A673 (cell line): ENCODE measurements around the gene TMEM259. TPM values are rescaled to one million over a fixed set of nuclear protein-coding genes. Genes with fewer than 3 reads are reported as not detected.

Experiments used
- BruUV-seq: library from RNA; stranded (reverse); fragments of 400-500 nt; replicated peaks from 2 replicates; lab custom pipeline; 2021; lab: Mats Ljungman, UMichigan
- CTCF ChIA-PET: fragments of 300-600 bp; sonication (Branson Sonifier 250); formaldehyde crosslinking; loops from one replicate; lab custom pipeline; 2022; ENCODE audit warnings: antibody characterized with exemption; lab: Charles Lee
- POLR2A ChIA-PET: fragments of 300-600 bp; sonication (Branson Sonifier 250); formaldehyde crosslinking; loops from one replicate; lab custom pipeline; 2022; ENCODE audit warnings: antibody characterized with exemption; ENCODE audit not compliant: low non-redundant PET; lab: Charles Lee
- DNase-seq: peaks from one replicate; pipeline ENCODE4 v3.0.0-alpha.2; 2015; ENCODE audit warnings: low spot score
- H3K27ac ChIP-seq: fragments of 200-600 bp; sonication (generic); 2 replicates; pipeline ENCODE4 v1.5.1; 2016; ENCODE audit warnings: mixed run types, low read depth, mild to moderate bottlenecking, mixed read lengths, antibody characterized with exemption, low read length; ENCODE audit not compliant: poor library complexity, severe bottlenecking
- H3K27me3 ChIP-seq: fragments of 200-600 bp; sonication (generic); replicated peaks from 2 replicates; pipeline ENCODE4 v1.6.1; 2017; ENCODE audit warnings: mixed run types, low read depth, mild to moderate bottlenecking, mixed read lengths, antibody characterized with exemption, low read length; ENCODE audit not compliant: insufficient read depth, poor library complexity
- H3K36me3 ChIP-seq: fragments of 200-600 bp; sonication (generic); 2 replicates; pipeline ENCODE4 v1.6.1; 2016; ENCODE audit warnings: mixed run types, mild to moderate bottlenecking, mixed read lengths, antibody characterized with exemption, low read length; ENCODE audit not compliant: insufficient read depth, poor library complexity, severe bottlenecking
- H3K4me1 ChIP-seq: fragments of 200-600 bp; sonication (generic); 2 replicates; pipeline ENCODE4 v1.6.1; 2017; ENCODE audit warnings: mixed run types, mild to moderate bottlenecking, mixed read lengths, antibody characterized with exemption, low read length; ENCODE audit not compliant: insufficient read depth, poor library complexity, severe bottlenecking
- H3K4me3 ChIP-seq: fragments of 200-600 bp; sonication (generic); 2 replicates; pipeline ENCODE4 v1.5.1; 2016; ENCODE audit warnings: low read depth, mixed run types, mild to moderate bottlenecking, mixed read lengths, low read length; ENCODE audit not compliant: poor library complexity, severe bottlenecking
- H3K9me3 ChIP-seq: fragments of 200-600 bp; sonication (generic); 2 replicates; pipeline ENCODE4 v1.6.1; 2016; ENCODE audit warnings: mixed run types, low read depth, mild to moderate bottlenecking, mixed read lengths, antibody characterized with exemption, low read length; ENCODE audit not compliant: poor library complexity, severe bottlenecking
- EZH2 ChIP-seq: fragments of 200-600 bp; sonication (generic); IDR thresholded peaks from 2 replicates; pipeline ENCODE4 v1.6.1; 2017; ENCODE audit warnings: borderline replicate concordance, low read depth, mild to moderate bottlenecking, mixed read lengths, antibody characterized with exemption, low read length; ENCODE audit not compliant: poor library complexity, severe bottlenecking
- intact Hi-C: fragments of 100-400 bp; cut with micrococcal nuclease; formaldehyde crosslinking; loops from one replicate; pipeline ENCODE4 v1.10.0; 2022; ENCODE audit not compliant: unreplicated experiment
- total RNA-seq: library from RNA; stranded (reverse); gene quantifications from 2 replicates; pipeline ENCODE4 v1.2.3, GENCODE V29; 2021
- TF ChIP-seq, protein P1 (sequence below): fragments of 300-800, 200-600 bp; sonication (generic); conservative IDR thresholded peaks from 2 replicates; pipeline ENCODE4 v1.5.1; 2017; ENCODE audit warnings: low read depth, mild to moderate bottlenecking, antibody characterized with exemption, low read length, moderate library complexity, mixed read lengths

TMEM259 gene
- total RNA-seq, 1 experiment from 2014 or later = 151 TPM

DNA sequence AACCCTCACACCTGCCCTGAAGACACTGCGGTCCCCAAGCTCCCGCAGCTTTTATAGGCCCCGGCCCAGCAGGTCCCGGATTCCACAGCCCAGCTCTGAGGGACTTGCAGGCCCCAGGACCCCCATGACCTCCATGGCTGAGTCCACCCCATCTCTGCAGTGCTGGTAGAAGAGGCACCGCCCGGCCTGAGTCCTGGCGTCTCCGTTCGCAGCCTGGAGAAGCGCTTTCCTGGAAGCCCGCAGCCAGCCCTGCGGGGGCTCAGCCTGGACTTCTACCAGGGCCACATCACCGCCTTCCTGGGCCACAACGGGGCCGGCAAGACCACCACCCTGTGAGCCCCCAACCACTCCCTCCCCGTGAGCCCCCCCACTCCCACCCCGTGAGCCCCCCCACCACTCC, 28.2 kb upstream of the TMEM259 start:
- CTCF ChIA-PET = no interaction called here
- H3K4me1 ChIP-seq = no peaks in the 10 kb centered on the region
- H3K36me3 ChIP-seq = no peaks in the 10 kb centered on the region
- no TSS peak for BruUV-seq
- H3K27me3 ChIP-seq = no peaks in the 10 kb centered on the region
- TF ChIP-seq, protein P1, sequence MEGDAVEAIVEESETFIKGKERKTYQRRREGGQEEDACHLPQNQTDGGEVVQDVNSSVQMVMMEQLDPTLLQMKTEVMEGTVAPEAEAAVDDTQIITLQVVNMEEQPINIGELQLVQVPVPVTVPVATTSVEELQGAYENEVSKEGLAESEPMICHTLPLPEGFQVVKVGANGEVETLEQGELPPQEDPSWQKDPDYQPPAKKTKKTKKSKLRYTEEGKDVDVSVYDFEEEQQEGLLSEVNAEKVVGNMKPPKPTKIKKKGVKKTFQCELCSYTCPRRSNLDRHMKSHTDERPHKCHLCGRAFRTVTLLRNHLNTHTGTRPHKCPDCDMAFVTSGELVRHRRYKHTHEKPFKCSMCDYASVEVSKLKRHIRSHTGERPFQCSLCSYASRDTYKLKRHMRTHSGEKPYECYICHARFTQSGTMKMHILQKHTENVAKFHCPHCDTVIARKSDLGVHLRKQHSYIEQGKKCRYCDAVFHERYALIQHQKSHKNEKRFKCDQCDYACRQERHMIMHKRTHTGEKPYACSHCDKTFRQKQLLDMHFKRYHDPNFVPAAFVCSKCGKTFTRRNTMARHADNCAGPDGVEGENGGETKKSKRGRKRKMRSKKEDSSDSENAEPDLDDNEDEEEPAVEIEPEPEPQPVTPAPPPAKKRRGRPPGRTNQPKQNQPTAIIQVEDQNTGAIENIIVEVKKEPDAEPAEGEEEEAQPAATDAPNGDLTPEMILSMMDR = no peak
- TF ChIP-seq EZH2 = no peak
- POLR2A ChIA-PET = no interaction called here
- no peaks in the 10 kb centered on the region for H3K9me3 ChIP-seq
- no peak overlapping the region for H3K4me3 ChIP-seq
- DNase-seq = no peak
- intact Hi-C loops = no loop called here
- no peak overlapping the region for H3K27ac ChIP-seq

DNA sequence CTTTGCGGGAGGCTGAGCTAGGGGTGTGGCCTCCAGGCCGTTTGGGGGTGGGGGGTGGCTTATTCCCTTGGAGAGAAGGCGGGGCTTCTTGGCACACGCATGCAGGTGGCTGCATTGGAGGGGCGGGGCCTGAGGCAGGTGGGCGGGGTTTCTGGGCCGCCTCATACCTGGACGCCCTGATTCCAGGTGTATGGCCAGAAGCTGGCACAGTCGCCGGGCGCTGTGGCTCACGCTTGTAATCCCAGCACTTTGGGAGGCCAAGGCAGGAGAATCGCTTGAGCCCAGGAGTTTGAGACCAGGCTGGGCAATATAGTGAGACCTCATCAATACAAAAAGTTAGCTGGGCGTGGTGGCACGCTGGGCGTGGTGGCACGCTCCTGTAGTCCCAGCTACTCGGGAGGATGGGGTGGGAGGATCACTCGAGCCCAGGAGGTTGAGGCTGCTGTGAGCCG, 26.8 kb upstream of the TMEM259 start:
- no peak overlapping the region for H3K27ac ChIP-seq
- CTCF ChIA-PET = no interaction called here
- H3K27me3 ChIP-seq = no peaks in the 10 kb centered on the region
- no peaks in the 10 kb centered on the region for H3K36me3 ChIP-seq
- intact Hi-C loops = no loop called here
- H3K4me3 ChIP-seq = no peak overlapping the region
- TF ChIP-seq EZH2 = no peak
- TF ChIP-seq, protein P1 = no peak
- no TSS peak for BruUV-seq
- DNase-seq = no peak
- H3K4me1 ChIP-seq = peaks cover 9% of the 10 kb centered on the region
- H3K9me3 ChIP-seq = no peaks in the 10 kb centered on the region
- POLR2A ChIA-PET = no interaction called here

DNA sequence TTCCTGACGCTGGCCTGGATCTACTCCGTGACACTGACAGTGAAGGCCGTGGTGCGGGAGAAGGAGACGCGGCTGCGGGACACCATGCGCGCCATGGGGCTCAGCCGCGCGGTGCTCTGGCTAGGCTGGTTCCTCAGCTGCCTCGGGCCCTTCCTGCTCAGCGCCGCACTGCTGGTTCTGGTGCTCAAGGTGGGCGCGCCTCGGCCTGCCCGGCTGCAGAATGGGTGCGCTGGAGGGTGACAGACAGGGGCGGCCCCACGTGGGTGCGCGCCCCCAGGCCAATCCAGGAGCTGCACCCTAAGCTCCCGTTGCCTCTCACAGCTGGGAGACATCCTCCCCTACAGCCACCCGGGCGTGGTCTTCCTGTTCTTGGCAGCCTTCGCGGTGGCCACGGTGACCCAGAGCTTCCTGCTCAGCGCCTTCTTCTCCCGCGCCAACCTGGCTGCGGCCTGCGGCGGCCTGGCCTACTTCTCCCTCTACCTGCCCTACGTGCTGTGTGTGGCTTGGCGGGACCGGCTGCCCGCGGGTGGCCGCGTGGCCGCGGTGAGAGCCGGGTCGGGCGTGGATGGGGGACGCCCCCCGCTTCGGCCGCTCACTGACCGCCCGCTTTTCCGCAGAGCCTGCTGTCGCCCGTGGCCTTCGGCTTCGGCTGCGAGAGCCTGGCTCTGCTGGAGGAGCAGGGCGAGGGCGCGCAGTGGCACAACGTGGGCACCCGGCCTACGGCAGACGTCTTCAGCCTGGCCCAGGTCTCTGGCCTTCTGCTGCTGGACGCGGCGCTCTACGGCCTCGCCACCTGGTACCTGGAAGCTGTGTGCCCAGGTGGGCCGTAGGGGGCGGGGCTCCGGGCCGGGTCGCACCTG, 26.1 kb upstream of the TMEM259 start:
- no peak overlapping the region for H3K4me3 ChIP-seq
- TF ChIP-seq, protein P1 = no peak
- no peak for TF ChIP-seq EZH2
- intact Hi-C loops = no loop called here
- BruUV-seq = no TSS peak
- ChIA-PET CTCF (no interaction called here), POLR2A (no interaction called here)
- H3K9me3 ChIP-seq = no peaks in the 10 kb centered on the region
- H3K4me1 ChIP-seq = peaks cover 15% of the 10 kb centered on the region
- no peak for DNase-seq
- no peaks in the 10 kb centered on the region for H3K27me3 ChIP-seq
- no peaks in the 10 kb centered on the region for H3K36me3 ChIP-seq
- no peak overlapping the region for H3K27ac ChIP-seq
